IPS-15b (cell line): Measurements from ENCODE around the gene ADNP.

Experiments
- H3K27me3 ChIP-seq: one replicate; pipeline ENCODE4 v1.6.1; 2013; ENCODE audit warnings: low read length; ENCODE audit not compliant: control insufficient read depth, insufficient read depth
- H3K36me3 ChIP-seq: one replicate; pipeline ENCODE4 v1.6.1; 2013; ENCODE audit warnings: low read length; ENCODE audit not compliant: control insufficient read depth, insufficient read depth
- H3K4me1 ChIP-seq: one replicate; pipeline ENCODE4 v1.6.1; 2013; ENCODE audit warnings: mild to moderate bottlenecking, low read length; ENCODE audit not compliant: control insufficient read depth, insufficient read depth
- H3K4me3 ChIP-seq: one replicate; pipeline ENCODE4 v1.5.1; 2013; ENCODE audit warnings: low read depth, low read length
- H3K9ac ChIP-seq: one replicate; pipeline ENCODE4 v1.6.1; 2013; ENCODE audit warnings: low read depth, mild to moderate bottlenecking, low read length
- H3K9me3 ChIP-seq: one replicate; pipeline ENCODE4 v1.6.1; 2013; ENCODE audit warnings: mild to moderate bottlenecking, low read length; ENCODE audit not compliant: control insufficient read depth, insufficient read depth

Gene ADNP

DNA sequence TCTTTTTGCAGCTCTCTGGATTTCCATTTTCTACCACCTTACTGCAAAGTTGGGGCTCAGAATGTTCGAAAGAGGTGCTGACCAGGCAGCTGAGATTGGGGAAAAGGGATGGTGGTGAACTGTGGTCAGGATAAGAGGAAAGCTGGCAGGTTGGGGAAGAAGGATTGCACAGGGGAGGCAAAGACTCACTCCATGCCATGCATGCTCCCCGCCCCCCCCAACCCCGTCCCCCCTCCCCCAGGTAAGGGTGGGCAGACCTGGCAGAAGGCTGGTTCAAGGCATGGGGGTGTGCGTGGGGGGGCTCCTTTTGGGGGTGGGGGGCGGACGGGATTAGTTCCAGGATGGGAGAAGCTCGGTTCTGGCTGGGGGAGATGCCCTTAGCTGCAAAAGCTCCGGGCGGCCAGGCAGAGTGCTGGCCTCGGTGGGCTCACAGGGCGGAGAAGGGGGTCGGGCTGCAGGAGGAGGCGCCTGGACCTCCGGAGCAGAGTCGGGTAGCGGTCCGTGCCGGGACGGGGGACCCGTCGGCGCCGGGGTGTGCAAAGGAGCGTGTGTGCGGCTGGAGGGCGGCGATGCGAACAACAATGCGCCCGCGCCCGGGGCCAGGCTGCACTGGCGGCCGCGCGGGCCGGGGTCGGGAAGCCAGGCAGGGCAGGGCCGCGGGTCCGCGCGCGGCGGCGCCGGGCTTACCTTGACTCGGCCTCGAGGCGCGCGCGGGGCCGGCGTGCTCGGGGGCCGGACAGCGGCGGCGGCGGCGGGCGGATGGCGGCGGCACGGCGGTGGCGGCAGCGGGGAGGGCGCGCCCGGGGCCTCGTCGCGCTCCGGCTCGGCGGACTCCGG is 880 bp downstream of the ADNP start:
- Histone ChIP-seq H3K9me3 (no peaks in the 10 kb centered on the region), H3K4me3 (peak overlapping the region; percentile 78), H3K4me1 (peaks cover 16% of the 10 kb centered on the region), H3K9ac (peak overlapping the region; percentile 86), H3K36me3 (no peaks in the 10 kb centered on the region), H3K27me3 (no peaks in the 10 kb centered on the region)

DNA sequence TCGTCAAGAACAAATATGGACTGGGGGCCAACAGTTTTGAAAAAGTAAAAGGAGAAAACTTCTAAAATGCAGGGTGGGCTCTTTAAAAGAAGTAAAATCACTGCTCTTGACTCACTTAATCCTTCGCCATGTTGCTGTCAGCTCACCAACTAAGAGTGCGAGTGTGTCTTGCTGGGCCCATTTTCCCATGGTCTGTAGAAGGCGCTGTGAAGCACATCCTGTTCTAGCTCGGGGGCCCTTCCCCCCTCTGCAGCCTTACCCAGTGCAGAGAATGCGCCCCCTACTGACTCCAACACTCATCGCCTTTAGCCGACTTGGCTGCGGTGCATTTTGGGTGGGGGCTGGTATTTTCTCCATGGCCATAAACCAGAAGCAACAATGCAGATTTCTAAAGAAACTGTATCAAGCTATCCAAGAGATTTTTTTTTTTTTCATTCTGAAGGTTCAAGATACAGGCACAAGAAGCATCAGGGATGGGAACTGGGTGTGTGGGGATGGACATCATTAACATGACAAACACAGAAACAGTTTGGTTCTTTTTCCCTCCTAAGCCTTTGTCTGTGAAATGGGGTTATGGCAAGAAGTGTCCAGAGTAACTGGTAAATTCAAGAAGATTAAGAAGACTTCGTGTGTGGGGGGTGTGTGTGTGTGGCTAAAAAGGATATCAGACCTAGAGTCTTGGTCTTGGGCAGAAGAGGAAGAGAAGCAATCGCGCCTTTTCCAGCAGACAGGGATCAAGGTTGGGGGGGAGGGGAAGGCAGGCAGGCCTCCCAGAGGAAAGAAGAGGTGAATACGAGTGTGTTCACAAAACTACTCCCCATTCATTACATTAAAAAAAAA is 1.7 kb downstream of the ADNP start:
- no peaks in the 10 kb centered on the region for H3K36me3 ChIP-seq

DNA sequence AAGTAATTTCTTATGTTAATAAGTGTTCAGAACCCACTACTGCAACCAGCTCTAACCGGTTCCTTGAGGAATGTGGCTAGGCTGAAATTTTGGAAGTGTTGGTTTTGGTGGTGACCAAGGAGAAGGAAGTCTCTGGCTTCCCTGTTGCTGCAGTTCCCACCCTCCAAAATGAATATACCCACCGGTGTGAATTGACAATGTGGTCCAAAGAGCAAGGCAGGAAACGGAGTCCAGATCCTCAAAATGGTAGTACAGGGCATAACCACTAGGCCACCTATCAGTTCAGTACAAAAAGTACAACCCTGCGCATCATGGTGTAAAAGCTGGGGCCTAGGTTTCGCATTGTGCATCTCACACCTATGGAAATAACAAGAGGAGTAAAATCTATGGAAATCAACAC is 2.8 kb downstream of the ADNP start:
- Histone ChIP-seq H3K4me3 (peak overlapping the region; percentile 37), H3K4me1 (peaks cover 18% of the 10 kb centered on the region), H3K27me3 (no peaks in the 10 kb centered on the region), H3K9ac (no peak overlapping the region), H3K36me3 (no peaks in the 10 kb centered on the region), H3K9me3 (no peaks in the 10 kb centered on the region)

More for the DNA sequence above, 1.7 kb downstream of the ADNP start:
- H3K4me3 ChIP-seq, result peak overlapping the region; percentile 78
- H3K4me1 ChIP-seq, result peaks cover 18% of the 10 kb centered on the region
- no peaks in the 10 kb centered on the region for H3K9me3 ChIP-seq
- H3K27me3 ChIP-seq, result no peaks in the 10 kb centered on the region
- H3K9ac ChIP-seq, result peak overlapping the region; percentile 68

DNA sequence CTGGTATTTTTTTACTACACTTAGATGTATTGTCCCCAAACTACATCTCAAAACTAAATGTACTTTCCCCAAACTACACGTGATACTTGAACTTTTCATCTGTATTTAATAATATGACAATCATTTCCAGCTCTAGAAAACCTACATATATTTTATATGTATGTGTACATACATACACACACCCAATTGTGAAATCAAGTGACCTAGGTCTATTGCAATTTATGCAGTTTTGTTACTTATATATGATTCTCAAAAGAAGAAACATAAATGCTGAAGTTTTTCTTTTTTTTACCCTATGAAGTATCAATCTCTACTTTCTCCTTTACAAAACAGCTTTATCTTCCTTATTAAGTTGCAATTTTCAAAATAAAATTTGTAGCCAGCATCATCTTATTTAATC is 4.7 kb downstream of the ADNP start:
- no peaks in the 10 kb centered on the region for H3K9me3 ChIP-seq
- peaks cover 6% of the 10 kb centered on the region for H3K36me3 ChIP-seq
- H3K9ac ChIP-seq, result no peak overlapping the region
- peaks cover 23% of the 10 kb centered on the region for H3K4me1 ChIP-seq
- H3K4me3 ChIP-seq, result no peak overlapping the region
- no peaks in the 10 kb centered on the region for H3K27me3 ChIP-seq

DNA sequence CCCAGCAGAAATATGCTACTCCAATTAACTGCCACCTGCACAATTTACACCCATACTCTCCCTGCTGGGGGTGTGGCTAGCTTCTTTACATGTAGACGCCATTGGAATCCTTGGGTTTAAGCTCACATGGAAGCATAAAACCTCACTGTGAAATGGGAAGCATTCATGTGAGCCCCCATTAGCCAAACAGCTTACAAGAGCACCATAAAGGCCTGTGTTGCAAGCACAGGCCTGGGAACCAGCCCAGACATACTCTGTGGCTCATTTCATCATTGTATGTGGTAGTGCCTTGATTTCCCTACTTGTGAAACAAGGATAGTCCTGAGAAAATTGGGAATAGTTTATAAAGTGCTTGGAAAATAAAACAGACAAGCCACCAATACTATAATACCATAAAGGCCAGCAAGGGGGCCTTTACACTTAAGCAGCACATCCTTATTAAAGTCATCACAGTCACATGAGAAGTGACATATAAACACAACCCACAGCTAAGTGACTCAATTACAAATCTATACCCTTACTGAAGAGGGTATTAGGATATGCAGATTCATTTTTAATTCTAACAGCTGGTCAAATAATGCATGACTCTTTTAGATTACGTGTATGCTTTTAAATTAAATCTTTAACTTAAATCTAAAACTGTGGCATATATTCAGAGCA is 6.8 kb downstream of the ADNP start:
- H3K4me1 ChIP-seq, result peaks cover 26% of the 10 kb centered on the region
- H3K9me3 ChIP-seq, result no peaks in the 10 kb centered on the region
- H3K27me3 ChIP-seq, result no peaks in the 10 kb centered on the region
- peaks cover 6% of the 10 kb centered on the region for H3K36me3 ChIP-seq
- H3K9ac ChIP-seq, result peak overlapping the region; percentile 2
- no peak overlapping the region for H3K4me3 ChIP-seq

DNA sequence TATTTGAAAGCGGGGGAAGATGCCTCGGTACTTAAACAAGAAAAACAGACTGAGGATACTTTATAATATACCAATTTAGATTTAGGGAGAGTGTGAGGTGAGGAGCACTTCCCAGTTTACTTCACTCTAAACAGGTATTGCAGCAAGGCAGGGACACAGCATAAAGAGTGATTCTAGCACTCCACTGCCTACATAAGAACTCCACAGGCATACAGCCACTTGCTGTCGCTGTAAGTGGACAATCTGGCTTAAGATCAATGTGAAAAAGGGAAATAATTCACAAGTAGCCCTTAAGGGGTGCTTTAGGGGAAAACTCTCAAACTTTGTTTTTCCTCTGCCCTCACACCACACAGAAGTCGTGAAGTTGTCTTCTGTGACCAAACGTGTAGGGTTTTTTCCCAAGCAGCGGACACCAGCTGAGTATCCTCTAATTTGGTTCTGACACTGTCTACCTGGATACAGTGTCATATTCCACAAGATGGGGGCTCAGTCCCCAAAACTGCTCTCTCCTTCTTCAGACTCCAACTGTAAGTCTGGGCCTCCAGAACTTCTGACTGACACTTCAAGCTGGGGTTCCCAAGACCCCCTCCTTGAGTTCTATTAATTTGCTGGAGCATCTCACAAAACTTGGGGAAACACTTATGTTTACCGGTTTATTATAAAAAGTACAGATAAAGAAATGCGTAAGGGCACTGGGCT is 9.3 kb downstream of the ADNP start:
- Histone ChIP-seq H3K4me1 (peaks cover 19% of the 10 kb centered on the region), H3K9me3 (no peaks in the 10 kb centered on the region), H3K36me3 (peaks cover 6% of the 10 kb centered on the region), H3K9ac (no peak overlapping the region), H3K27me3 (no peaks in the 10 kb centered on the region), H3K4me3 (no peak overlapping the region)

DNA sequence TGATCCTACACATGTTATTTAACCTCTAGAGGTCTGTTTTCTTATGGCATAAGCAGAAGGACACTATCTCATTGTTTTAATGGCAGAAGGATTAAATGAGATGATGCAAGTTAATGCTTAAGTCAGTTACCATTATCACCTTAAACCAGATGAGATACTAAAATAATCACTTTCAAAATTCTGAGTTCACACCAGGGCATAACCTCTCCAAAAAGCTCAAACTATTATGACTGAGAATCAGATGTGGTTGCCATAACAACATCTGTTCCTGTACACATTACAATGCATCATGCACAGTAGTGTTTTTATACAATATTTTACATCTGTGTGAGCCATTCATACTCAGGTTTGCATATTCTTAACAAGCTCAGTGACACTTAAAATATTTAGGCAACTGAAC is 10.2 kb downstream of the ADNP start:
- H3K9ac ChIP-seq, result no peak overlapping the region
- no peaks in the 10 kb centered on the region for H3K27me3 ChIP-seq
- peaks cover 6% of the 10 kb centered on the region for H3K36me3 ChIP-seq
- no peak overlapping the region for H3K4me3 ChIP-seq
- no peaks in the 10 kb centered on the region for H3K9me3 ChIP-seq
- H3K4me1 ChIP-seq, result peaks cover 15% of the 10 kb centered on the region

DNA sequence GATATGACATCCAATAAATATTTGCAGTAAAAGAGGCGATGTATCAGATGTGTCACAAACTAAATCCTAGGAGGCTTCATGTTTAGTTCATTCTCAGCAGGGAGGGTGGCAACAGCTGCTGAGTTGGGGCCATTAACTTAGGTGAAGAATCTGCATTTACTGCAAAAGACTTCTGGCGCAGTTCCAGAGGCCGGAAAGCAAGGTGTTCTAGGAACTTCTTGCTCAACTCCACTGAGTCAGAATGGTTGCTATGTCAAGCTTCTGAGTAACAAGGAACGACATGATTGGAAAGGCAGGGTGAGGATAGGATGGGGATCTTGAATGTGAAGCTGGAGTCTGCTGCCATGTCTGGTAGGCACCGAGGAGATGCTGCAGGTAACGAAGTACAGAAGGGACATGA is 11.7 kb downstream of the ADNP start:
- Histone ChIP-seq H3K4me1 (peaks cover 13% of the 10 kb centered on the region), H3K36me3 (peaks cover 6% of the 10 kb centered on the region), H3K9me3 (no peaks in the 10 kb centered on the region), H3K9ac (no peak overlapping the region), H3K4me3 (no peak overlapping the region), H3K27me3 (no peaks in the 10 kb centered on the region)

DNA sequence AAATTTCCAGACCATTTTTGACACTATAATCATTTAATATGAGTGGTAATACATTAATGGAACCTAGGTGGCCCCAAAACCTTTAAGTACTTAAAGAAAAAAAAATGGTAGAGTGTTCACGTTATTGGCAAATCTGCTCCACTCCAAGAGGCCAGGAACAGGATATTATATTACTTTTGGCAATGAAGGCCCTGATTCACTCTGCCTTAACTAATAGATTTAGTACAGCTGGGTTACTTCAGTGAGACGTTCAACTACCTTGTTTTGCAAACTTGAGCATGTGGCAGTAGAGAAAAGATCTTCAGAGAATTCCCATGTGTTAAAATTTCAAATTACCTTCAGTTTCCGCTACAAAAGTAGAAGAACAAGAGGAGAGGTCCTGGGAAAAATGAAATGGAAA is 12.8 kb downstream of the ADNP start:
- peaks cover 6% of the 10 kb centered on the region for H3K36me3 ChIP-seq

DNA sequence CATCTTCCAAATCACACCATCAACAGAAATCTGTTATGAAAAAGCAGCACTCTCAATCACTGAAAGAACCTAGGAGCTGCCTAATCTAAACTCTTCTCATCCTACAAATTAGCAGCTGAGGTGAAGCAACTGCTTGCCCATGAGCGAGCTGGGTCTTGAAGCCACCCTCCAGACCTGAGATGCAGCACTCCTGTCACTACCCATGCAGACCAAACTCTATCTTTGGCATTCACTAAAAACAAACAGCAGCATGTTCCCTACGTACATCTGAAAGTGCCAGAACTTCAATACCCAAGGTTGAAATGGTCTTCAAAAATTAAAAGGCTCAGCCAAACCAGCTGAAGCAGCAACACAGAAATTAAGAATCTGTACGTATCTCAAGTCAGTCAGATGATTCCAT is 14.3 kb downstream of the ADNP start:
- Histone ChIP-seq H3K36me3 (peaks cover 3% of the 10 kb centered on the region), H3K9me3 (no peaks in the 10 kb centered on the region), H3K4me3 (no peak overlapping the region), H3K4me1 (peaks cover 16% of the 10 kb centered on the region), H3K27me3 (no peaks in the 10 kb centered on the region), H3K9ac (no peak overlapping the region)

More for the DNA sequence above, 12.8 kb downstream of the ADNP start:
- no peak overlapping the region for H3K9ac ChIP-seq
- H3K4me1 ChIP-seq, result peaks cover 21% of the 10 kb centered on the region
- no peak overlapping the region for H3K4me3 ChIP-seq
- no peaks in the 10 kb centered on the region for H3K27me3 ChIP-seq
- H3K9me3 ChIP-seq, result no peaks in the 10 kb centered on the region

DNA sequence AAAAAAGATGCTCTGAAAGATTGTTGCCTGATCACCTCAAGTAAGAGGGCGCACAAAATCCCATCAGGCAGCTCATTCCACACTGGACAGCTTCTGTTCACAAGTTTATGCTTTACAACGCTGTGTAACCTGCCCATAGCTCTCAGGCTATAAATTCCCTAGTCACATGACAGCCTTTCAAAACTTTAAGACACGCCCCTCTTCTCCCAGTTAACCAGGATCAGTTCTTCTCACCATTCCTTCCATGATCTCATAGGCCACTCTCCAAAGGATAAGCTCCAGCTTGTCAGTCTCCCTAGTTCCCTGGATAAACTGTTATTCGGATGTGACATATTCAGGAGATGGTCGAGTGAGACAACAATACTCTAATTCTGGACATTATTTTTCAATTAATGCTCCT is 15.0 kb downstream of the ADNP start:
- no peaks in the 10 kb centered on the region for H3K27me3 ChIP-seq
- H3K9ac ChIP-seq, result no peak overlapping the region
- H3K9me3 ChIP-seq, result no peaks in the 10 kb centered on the region
- H3K4me1 ChIP-seq, result peaks cover 12% of the 10 kb centered on the region
- H3K36me3 ChIP-seq, result no peaks in the 10 kb centered on the region
- H3K4me3 ChIP-seq, result no peak overlapping the region
